IPS-18a (cell line): ENCODE results near the gene BHLHA9.
"Not testable (repeated sequence)": the region's sequence is repeated elsewhere in the genome, so short reads cannot be mapped to it uniquely, and the experiment has no call there.

Experiments used
- H3K27ac ChIP-seq: one replicate; pipeline ENCODE4 v1.5.1; 2013; ENCODE audit warnings: low read length
- H3K27me3 ChIP-seq: one replicate; pipeline ENCODE4 v1.6.1; 2013; ENCODE audit warnings: mild to moderate bottlenecking, low read length; ENCODE audit not compliant: control insufficient read depth, insufficient read depth
- H3K36me3 ChIP-seq: one replicate; pipeline ENCODE4 v1.6.1; 2013; ENCODE audit warnings: low read depth, low read length; ENCODE audit not compliant: control insufficient read depth
- H3K4me1 ChIP-seq: one replicate; pipeline ENCODE4 v1.6.1; 2013; ENCODE audit warnings: low read depth, low read length; ENCODE audit not compliant: control insufficient read depth
- H3K4me3 ChIP-seq: one replicate; pipeline ENCODE4 v1.5.1; 2013; ENCODE audit warnings: low read length
- H3K9ac ChIP-seq: one replicate; pipeline ENCODE4 v1.6.1; 2013; ENCODE audit warnings: mild to moderate bottlenecking, low read length, moderate library complexity
- H3K9me3 ChIP-seq: one replicate; pipeline ENCODE4 v1.6.1; 2013; ENCODE audit warnings: low read depth, low read length; ENCODE audit not compliant: control insufficient read depth

Gene BHLHA9

DNA sequence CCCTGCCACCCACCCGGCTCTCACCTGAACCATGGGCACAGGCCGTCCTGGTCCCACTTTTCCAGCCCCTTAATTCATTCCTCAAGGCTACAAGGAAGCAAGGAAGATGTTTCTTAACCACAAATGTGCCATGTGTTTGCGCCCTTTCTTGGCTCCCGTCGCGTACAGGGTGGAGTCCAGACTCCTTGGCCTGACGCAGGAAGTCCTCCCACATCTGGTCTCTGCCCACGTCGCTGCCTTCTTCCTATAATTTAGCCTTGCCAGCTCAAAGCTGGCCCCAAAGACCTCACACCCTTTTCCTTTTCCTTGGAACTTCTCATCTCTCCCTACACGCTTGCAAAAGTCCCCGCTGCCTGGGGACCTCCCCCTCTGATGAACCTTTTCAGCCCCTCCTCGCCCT is 38.8 kb upstream of the BHLHA9 start:
- no peak overlapping the region for H3K4me3 ChIP-seq
- no peaks in the 10 kb centered on the region for H3K9me3 ChIP-seq
- H3K36me3 ChIP-seq, result no peaks in the 10 kb centered on the region
- no peaks in the 10 kb centered on the region for H3K4me1 ChIP-seq
- H3K9ac ChIP-seq, result no peak overlapping the region
- H3K27ac ChIP-seq, result no peak overlapping the region
- H3K27me3 ChIP-seq, result peaks cover 60% of the 10 kb centered on the region

DNA sequence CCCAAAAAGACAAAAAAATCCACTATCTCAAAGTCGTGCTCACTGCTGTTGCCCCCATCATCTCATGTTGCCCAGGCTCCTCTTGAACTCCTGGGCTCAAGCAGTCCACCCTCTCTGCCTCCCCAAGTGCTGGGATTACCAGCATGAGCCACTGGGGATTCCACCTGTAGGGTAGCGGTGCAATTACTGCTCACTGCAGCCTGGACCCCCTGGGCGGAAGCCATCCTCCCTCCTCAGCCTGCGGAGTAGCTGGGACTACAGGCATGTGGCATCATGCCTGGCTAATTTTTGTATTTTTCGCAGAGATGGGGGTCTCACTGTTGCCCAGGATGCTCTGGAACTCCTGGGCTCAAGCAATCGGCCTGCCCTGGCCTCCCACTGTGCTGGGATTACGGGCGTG is 37.9 kb upstream of the BHLHA9 start:
- Histone ChIP-seq H3K4me3 (no peak overlapping the region), H3K4me1 (no peaks in the 10 kb centered on the region), H3K36me3 (no peaks in the 10 kb centered on the region), H3K9ac (no peak overlapping the region), H3K27me3 (peaks cover 52% of the 10 kb centered on the region), H3K27ac (no peak overlapping the region), H3K9me3 (no peaks in the 10 kb centered on the region)

DNA sequence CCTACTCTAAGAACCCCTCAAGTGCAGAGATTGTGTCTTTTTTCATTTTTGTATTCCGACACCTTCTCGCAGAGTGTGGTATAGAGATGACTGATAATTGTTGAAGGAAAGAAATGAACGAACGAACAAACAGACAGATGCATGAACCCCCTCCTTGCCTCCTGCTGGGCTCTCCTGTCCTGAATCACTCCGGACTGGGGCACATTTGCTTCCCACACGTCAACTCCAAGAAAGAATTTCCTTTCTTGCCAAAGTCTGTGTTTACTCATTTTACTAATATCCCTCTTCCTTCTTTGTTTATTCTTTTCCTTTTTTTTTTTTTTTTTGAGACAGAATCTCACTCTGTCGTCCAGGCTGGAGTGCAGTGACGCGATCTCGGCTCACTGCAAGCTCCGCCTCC is 37.5 kb upstream of the BHLHA9 start:
- Histone ChIP-seq H3K27me3 (peaks cover 47% of the 10 kb centered on the region), H3K9ac (no peak overlapping the region)

DNA sequence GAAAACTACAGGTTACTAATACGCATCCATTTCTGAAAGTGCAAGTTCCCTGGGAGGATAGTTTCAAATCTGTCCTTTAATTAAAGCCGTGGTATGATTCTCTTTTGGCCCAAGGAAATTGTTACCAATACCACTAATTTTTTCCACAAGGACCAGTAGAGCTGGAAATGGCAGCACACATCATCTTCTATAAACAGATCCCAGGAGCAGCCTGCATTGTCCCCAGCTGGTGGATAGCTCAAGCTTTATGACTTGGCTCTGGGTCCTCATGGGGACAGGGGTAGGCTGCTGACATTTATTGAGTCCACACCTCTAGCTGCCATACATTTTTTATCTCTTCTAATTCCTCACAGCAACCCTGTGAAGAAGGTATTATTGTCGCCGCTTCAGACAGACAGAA is 35.8 kb upstream of the BHLHA9 start:
- Histone ChIP-seq H3K9me3 (no peaks in the 10 kb centered on the region), H3K27ac (no peak overlapping the region), H3K27me3 (peaks cover 30% of the 10 kb centered on the region), H3K4me1 (no peaks in the 10 kb centered on the region), H3K36me3 (no peaks in the 10 kb centered on the region), H3K4me3 (no peak overlapping the region), H3K9ac (no peak overlapping the region)

More for the DNA sequence above, 37.5 kb upstream of the BHLHA9 start:
- no peaks in the 10 kb centered on the region for H3K4me1 ChIP-seq
- no peak overlapping the region for H3K4me3 ChIP-seq
- no peaks in the 10 kb centered on the region for H3K36me3 ChIP-seq
- H3K9me3 ChIP-seq, result no peaks in the 10 kb centered on the region
- H3K27ac ChIP-seq, result no peak overlapping the region

DNA sequence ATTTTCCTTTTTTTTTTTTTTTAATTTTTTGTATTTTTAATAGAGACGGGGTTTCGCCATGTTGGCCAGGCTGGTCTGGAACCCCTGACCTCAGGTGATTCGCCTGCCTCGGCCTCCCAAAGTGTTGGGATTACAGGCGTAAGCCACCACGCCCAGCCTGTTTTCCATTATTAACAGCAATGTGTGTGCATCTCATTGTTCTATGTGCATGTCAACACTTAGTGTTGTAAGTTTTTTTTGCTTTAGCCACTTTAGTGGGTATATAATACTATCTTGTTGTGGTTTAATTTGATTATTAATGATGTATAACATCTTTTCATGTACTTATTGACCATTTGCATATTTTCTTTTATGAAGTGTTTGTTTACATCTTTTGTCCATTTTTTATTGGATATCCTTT is 32.8 kb upstream of the BHLHA9 start:
- Histone ChIP-seq H3K4me1 (no peaks in the 10 kb centered on the region), H3K9me3 (no peaks in the 10 kb centered on the region), H3K27me3 (peaks cover under 1% of the 10 kb centered on the region), H3K36me3 (no peaks in the 10 kb centered on the region), H3K9ac (no peak overlapping the region), H3K27ac (no peak overlapping the region), H3K4me3 (no peak overlapping the region)

DNA sequence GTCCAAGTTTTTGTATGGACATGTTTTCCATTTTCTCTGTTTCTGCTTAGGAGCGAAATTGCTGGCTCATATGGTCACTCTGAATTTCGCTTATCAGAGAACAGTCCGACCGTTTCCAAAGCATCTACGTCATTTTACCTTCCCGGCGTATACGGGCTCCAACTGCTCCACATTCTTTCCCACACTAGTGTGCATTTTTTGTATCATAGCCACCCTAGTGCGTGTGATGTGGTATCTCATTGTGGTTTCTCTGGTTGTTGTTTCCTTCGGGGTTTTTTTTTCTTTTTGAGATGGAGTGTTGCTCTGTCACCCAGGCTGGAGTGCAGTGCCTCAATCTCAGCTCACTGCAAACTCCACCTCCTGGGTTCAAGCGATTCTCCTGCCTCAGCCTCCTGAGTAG is 31.0 kb upstream of the BHLHA9 start:
- Histone ChIP-seq H3K27ac (no peak overlapping the region), H3K4me1 (no peaks in the 10 kb centered on the region), H3K9ac (no peak overlapping the region), H3K27me3 (no peaks in the 10 kb centered on the region), H3K9me3 (no peaks in the 10 kb centered on the region), H3K4me3 (no peak overlapping the region), H3K36me3 (no peaks in the 10 kb centered on the region)

DNA sequence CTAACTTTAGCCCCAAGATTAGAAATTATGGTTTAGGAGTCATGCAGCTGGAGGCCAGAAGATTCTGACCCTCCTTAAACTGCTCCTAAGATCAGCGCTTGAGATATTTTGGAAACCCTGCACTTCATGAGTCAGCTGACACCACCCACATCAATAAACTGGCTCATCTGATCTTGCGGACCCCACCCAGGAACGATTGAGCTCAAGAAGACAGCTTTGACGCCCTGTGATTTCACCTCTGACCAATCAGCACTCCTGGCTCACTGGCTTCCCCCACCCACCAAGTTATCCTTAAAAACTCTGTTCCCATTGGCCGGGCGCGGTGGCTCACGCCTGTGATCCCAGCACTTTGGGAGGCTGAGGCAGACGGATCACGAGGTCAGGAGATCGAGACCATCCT is 29.8 kb upstream of the BHLHA9 start:
- not testable (repeated sequence) for H3K27me3 ChIP-seq, H3K4me3 ChIP-seq, H3K9ac ChIP-seq, H3K36me3 ChIP-seq, H3K27ac ChIP-seq, H3K4me1 ChIP-seq, H3K9me3 ChIP-seq

DNA sequence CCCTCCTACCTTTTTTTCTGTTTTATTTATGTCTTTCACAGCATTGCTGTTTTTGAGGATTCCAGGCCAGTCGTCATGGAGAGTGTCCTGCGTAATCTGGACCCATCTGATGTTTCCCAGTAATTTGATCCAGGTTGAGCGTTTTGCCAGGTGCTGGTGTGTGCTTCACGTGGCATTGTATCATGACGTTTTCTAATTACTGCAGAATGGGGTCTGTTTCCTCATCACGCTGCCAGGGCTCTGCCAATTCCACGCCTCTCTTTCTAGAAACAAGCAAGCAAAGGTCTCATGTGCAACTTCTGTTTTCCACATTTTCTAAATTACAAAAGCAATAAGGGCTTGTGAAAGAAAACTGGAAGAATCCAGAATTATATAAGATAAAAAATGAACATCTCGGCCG is 28.3 kb upstream of the BHLHA9 start:
- Histone ChIP-seq H3K4me3 (no peak overlapping the region), H3K4me1 (no peaks in the 10 kb centered on the region), H3K9ac (no peak overlapping the region), H3K27me3 (no peaks in the 10 kb centered on the region), H3K27ac (no peak overlapping the region), H3K9me3 (no peaks in the 10 kb centered on the region), H3K36me3 (no peaks in the 10 kb centered on the region)

DNA sequence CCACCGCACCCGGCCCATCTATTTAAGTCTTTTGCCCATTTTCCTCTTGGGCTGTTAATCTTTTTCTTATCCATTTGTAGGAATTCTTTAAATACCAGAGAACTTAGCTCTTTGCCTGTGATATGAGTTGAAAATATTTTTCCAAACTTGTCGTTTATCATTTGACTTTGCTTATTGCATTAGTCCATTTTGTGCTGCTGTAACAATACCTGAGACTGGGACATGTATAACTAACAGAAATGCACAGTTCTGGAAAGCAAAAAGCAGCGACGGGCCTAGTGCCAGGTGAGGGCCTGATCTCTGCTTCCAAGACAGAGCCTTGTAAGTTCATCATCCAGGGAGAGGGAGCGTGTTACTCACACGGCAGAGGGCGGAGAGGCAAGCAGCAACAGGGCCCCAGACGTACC is 25.6 kb upstream of the BHLHA9 start:
- H3K4me3 ChIP-seq, result no peak overlapping the region
- no peaks in the 10 kb centered on the region for H3K4me1 ChIP-seq
- H3K9me3 ChIP-seq, result no peaks in the 10 kb centered on the region
- H3K9ac ChIP-seq, result no peak overlapping the region
- no peaks in the 10 kb centered on the region for H3K36me3 ChIP-seq
- H3K27ac ChIP-seq, result no peak overlapping the region
- H3K27me3 ChIP-seq, result no peaks in the 10 kb centered on the region

DNA sequence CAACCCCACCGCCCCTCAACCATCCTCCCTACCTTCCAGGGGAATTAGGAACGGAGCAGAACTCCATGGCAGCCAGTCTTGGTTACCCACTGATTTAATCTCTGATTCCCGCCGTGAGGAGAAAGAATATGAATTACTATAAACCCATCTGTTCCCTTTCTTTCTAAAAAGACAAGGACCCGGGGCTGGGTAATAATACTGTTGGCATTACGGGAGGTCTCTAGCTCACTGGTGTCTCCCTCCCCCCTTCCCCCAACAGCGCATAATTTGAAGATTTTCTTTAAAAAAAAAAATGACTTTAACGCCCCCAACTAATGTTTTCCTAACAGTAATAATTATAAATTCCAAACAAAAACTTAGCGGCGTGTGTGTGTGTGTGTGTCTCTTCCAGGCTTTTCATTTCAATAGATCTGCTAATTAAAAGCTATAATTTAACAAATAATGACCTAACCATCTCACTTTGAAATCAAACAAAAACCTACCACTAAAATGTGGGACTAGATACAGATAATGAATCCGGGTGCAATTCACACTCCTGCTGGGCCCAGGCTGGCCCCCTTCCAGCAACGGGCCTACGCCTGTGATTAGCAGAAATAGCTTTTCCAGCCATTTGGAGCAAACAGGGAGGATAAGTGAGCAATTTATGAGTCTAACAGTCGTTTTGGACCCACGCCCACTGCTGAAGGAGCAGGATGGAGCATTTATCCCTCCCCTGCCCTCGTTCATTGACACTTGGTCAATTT is 18.2 kb upstream of the BHLHA9 start:
- H3K36me3 ChIP-seq, result no peaks in the 10 kb centered on the region
- H3K27ac ChIP-seq, result no peak overlapping the region
- H3K9me3 ChIP-seq, result no peaks in the 10 kb centered on the region
- no peak overlapping the region for H3K9ac ChIP-seq
- no peak overlapping the region for H3K4me3 ChIP-seq
- H3K27me3 ChIP-seq, result peaks cover 3% of the 10 kb centered on the region
- no peaks in the 10 kb centered on the region for H3K4me1 ChIP-seq

DNA sequence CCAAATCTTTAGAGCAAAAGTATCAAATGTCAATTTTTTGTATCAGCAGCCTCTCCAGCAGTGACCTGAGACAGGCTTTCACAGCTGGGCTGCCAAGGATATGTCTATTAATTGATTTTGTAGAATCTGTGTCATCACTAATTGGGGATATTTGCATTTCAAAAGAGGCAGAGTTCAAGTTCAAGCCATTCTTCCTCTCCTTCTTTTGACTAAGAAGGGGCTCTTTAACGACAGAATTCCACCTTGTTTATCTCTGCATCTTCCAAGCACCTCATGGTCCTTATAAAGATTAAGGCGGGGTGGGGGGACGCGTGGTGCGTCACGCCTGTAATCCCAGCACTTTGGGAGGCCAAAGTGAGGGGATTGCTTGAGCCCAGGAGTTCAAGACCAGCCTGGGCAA is 15.2 kb upstream of the BHLHA9 start:
- Histone ChIP-seq H3K36me3 (no peaks in the 10 kb centered on the region), H3K27ac (no peak overlapping the region), H3K27me3 (peaks cover 19% of the 10 kb centered on the region), H3K9me3 (no peaks in the 10 kb centered on the region), H3K4me1 (no peaks in the 10 kb centered on the region), H3K9ac (no peak overlapping the region), H3K4me3 (no peak overlapping the region)

DNA sequence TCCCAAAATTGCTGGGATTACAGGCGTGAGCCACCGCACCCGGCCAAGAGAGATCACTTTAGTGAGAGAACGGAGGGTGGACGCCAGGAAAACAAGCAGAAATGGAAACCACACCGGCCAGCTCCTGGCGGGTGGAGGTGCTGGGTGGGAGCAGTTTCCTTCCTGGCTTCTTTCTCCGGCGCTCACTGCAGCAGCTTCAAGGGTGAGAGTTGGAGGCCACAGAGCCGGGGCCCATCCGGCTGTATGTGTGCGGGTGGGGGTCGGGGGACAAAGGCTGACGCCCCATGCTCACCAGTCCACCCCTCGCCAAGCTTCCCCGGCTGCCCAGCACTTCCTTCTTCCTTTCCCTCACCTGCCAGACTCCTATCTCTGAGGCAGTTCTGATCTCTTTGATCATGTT is 13.5 kb upstream of the BHLHA9 start:
- H3K9ac ChIP-seq, result no peak overlapping the region
- no peaks in the 10 kb centered on the region for H3K36me3 ChIP-seq
- no peak overlapping the region for H3K27ac ChIP-seq
- no peaks in the 10 kb centered on the region for H3K4me1 ChIP-seq
- no peak overlapping the region for H3K4me3 ChIP-seq
- no peaks in the 10 kb centered on the region for H3K9me3 ChIP-seq
- peaks cover 29% of the 10 kb centered on the region for H3K27me3 ChIP-seq
